Measurements from ENCODE around the gene CGN.

The CGN gene

GRCh38 chr1:151579436-151580225, 68.4 kb downstream of the CGN start:
- peaks cover 3% of the 10 kb centered on the region for H3K36me3 Mint-ChIP-seq
- no peaks in the 10 kb centered on the region for H3K9me3 Mint-ChIP-seq (ENCODE audit: low read depth)
- no peak overlapping the region for H3K4me3 Mint-ChIP-seq
- no peaks in the 10 kb centered on the region for H3K4me1 Mint-ChIP-seq (ENCODE audit: low read depth)
- no peak overlapping the region for H3K27ac Mint-ChIP-seq
- H3K27me3 Mint-ChIP-seq, result no peaks in the 10 kb centered on the region

GRCh38 chr1:151581451-151581850, 70.3 kb downstream of the CGN start:
- H3K4me3 Mint-ChIP-seq, result no peak overlapping the region
- no peaks in the 10 kb centered on the region for H3K27me3 Mint-ChIP-seq
- no peaks in the 10 kb centered on the region for H3K4me1 Mint-ChIP-seq (ENCODE audit: low read depth)
- no peaks in the 10 kb centered on the region for H3K9me3 Mint-ChIP-seq (ENCODE audit: low read depth)
- no peaks in the 10 kb centered on the region for H3K36me3 Mint-ChIP-seq
- H3K27ac Mint-ChIP-seq, result no peak overlapping the region

- H3K9me3 Mint-ChIP-seq (ENCODE audit: low read depth), result no peaks in the 10 kb centered on the region
- no peak overlapping the region for H3K4me3 Mint-ChIP-seq
- no peaks in the 10 kb centered on the region for H3K4me1 Mint-ChIP-seq (ENCODE audit: low read depth)
- no peak overlapping the region for H3K27ac Mint-ChIP-seq
- H3K36me3 Mint-ChIP-seq, result no peaks in the 10 kb centered on the region
- no peaks in the 10 kb centered on the region for H3K27me3 Mint-ChIP-seq
Observed at GRCh38 chr1:151581921-151582320, 70.7 kb downstream of the CGN start.

- Mint-ChIP-seq H3K4me1 (ENCODE audit: low read depth) (no peaks in the 10 kb centered on the region), H3K9me3 (ENCODE audit: low read depth) (no peaks in the 10 kb centered on the region), H3K27me3 (peaks cover 2% of the 10 kb centered on the region), H3K27ac (no peak overlapping the region), H3K36me3 (no peaks in the 10 kb centered on the region), H3K4me3 (no peak overlapping the region)
Observed at GRCh38 chr1:151583796-151584195, 72.6 kb downstream of the CGN start.

GRCh38 chr1:151584278-151584677, 73.1 kb downstream of the CGN start:
- H3K27me3 Mint-ChIP-seq, result peaks cover 2% of the 10 kb centered on the region
- no peak overlapping the region for H3K27ac Mint-ChIP-seq
- H3K36me3 Mint-ChIP-seq, result no peaks in the 10 kb centered on the region
- H3K4me1 Mint-ChIP-seq (ENCODE audit: low read depth), result no peaks in the 10 kb centered on the region
- H3K9me3 Mint-ChIP-seq (ENCODE audit: low read depth), result no peaks in the 10 kb centered on the region
- no peak overlapping the region for H3K4me3 Mint-ChIP-seq

- Mint-ChIP-seq H3K4me1 (ENCODE audit: low read depth) (no peaks in the 10 kb centered on the region), H3K36me3 (no peaks in the 10 kb centered on the region)
Observed at GRCh38 chr1:151584780-151585179, 73.6 kb downstream of the CGN start.

GRCh38 chr1:151585622-151586021, 74.4 kb downstream of the CGN start:
- Mint-ChIP-seq H3K4me3 (no peak overlapping the region), H3K27me3 (peaks cover 5% of the 10 kb centered on the region), H3K27ac (no peak overlapping the region), H3K9me3 (ENCODE audit: low read depth) (no peaks in the 10 kb centered on the region), H3K4me1 (ENCODE audit: low read depth) (no peaks in the 10 kb centered on the region), H3K36me3 (peaks cover 3% of the 10 kb centered on the region)

More at GRCh38 chr1:151584780-151585179, 73.6 kb downstream of the CGN start:
- Mint-ChIP-seq H3K4me3 (no peak overlapping the region), H3K27me3 (peaks cover 2% of the 10 kb centered on the region), H3K9me3 (ENCODE audit: low read depth) (no peaks in the 10 kb centered on the region), H3K27ac (no peak overlapping the region)

Measured in activated naive CD8-positive, alpha-beta T cell (primary cell).